ENCODE measurements around the gene MYOC.

MYOC gene

DNA sequence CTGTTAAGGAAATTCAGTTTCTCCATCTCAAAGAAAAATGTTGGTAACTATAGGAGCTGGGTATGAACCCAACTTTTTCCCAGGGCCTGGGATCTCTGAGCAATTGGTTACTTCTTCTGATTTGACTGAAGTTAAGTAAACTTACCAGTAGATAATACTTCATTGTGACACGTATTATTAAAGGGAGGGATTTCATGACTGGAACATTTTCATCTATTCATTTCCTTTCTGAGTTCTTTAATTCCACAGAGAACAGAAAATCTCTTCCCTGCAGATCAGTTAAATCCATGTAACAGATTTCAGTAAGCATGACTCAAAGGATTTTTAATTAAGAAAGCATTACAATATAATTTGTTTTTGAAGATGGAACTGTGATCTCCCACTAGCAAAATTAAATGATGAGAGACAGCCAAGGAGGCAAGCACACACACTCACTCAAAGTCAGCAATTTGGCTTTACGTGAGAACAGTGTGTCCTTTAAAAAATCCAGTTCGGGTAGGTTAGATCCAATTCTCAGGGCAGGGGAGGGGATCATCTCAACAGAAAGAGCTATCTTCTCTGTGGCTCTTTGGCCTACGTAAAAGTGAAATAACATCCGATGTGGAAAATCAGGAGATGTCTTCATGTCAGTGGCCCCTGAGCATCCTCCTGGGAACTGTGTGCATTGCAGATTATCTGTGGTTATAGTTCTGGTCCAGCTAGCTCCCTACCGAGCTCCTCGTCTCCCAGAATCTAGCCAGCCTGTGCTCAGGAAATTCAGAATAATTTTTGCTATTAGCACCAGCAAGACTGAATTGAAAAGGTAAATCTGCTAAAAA lies 10.8 kb upstream of the MYOC start:
- TF ChIP-seq, protein P1, sequence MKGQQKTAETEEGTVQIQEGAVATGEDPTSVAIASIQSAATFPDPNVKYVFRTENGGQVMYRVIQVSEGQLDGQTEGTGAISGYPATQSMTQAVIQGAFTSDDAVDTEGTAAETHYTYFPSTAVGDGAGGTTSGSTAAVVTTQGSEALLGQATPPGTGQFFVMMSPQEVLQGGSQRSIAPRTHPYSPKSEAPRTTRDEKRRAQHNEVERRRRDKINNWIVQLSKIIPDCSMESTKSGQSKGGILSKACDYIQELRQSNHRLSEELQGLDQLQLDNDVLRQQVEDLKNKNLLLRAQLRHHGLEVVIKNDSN (IDR thresholded peaks at IDR 0.05), result no peak
- no peak for TF ChIP-seq TAF1 (IDR thresholded peaks at IDR 0.05; ENCODE audit: low read depth)
- TF ChIP-seq TEAD4 (IDR thresholded peaks at IDR 0.05), result no peak
- TF ChIP-seq CREB1 (IDR thresholded peaks at IDR 0.05; ENCODE audit: low read depth), result no peak
- no peak for TF ChIP-seq MAX (IDR thresholded peaks at IDR 0.05)
- no peak for TF ChIP-seq YY1 (IDR thresholded peaks at IDR 0.05; ENCODE audit: low read depth)
- no peak for TF ChIP-seq ZBTB7A (IDR thresholded peaks at IDR 0.05; ENCODE audit: low read depth)
- TF ChIP-seq CEBPB (IDR thresholded peaks at IDR 0.05), result no peak
- no peak for TF ChIP-seq FOXM1 (IDR thresholded peaks at IDR 0.05; ENCODE audit: borderline replicate concordance, low read depth)
- TF ChIP-seq NFIC (IDR thresholded peaks at IDR 0.05), result no peak
- TF ChIP-seq EGR1 (IDR thresholded peaks at IDR 0.05), result no peak
- TF ChIP-seq RAD21 (IDR thresholded peaks at IDR 0.05; ENCODE audit: low read depth), result no peak
- TF ChIP-seq, protein P2, sequence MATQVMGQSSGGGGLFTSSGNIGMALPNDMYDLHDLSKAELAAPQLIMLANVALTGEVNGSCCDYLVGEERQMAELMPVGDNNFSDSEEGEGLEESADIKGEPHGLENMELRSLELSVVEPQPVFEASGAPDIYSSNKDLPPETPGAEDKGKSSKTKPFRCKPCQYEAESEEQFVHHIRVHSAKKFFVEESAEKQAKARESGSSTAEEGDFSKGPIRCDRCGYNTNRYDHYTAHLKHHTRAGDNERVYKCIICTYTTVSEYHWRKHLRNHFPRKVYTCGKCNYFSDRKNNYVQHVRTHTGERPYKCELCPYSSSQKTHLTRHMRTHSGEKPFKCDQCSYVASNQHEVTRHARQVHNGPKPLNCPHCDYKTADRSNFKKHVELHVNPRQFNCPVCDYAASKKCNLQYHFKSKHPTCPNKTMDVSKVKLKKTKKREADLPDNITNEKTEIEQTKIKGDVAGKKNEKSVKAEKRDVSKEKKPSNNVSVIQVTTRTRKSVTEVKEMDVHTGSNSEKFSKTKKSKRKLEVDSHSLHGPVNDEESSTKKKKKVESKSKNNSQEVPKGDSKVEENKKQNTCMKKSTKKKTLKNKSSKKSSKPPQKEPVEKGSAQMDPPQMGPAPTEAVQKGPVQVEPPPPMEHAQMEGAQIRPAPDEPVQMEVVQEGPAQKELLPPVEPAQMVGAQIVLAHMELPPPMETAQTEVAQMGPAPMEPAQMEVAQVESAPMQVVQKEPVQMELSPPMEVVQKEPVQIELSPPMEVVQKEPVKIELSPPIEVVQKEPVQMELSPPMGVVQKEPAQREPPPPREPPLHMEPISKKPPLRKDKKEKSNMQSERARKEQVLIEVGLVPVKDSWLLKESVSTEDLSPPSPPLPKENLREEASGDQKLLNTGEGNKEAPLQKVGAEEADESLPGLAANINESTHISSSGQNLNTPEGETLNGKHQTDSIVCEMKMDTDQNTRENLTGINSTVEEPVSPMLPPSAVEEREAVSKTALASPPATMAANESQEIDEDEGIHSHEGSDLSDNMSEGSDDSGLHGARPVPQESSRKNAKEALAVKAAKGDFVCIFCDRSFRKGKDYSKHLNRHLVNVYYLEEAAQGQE (IDR thresholded peaks at IDR 0.05; ENCODE audit: low read depth), result no peak
- no peak for TF ChIP-seq TCF12 (IDR thresholded peaks at IDR 0.05; ENCODE audit: low read depth)
- no peak for TF ChIP-seq EP300 (IDR thresholded peaks at IDR 0.05; ENCODE audit: borderline replicate concordance)

DNA sequence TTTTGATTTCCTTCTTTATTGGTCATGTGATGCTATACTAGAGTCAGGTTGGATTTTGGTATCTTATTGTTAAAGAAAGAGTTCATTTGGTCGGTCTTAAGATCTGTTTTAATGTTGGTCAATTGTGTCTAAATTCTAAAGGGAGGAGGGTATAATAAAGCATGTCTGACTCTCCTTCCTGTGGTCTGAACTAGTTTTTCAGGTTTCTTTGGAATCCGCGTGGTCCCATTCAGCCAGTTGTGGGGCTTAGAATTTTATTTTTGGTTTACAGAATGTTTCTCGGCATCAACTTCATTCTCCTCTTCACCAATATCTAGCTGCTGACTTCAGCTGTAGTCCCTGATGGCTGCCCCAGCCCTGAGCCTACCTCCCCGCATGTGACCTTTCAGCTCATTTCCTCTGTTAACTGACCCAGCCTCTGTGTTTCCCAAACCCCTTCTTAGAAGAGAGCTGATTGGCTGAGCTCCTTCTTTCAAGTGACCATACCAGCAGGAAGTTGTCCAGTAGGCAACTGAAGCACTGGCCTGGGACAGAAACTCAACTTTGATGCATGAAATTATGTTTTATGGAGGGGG lies 8.7 kb upstream of the MYOC start:
- TF ChIP-seq MAX (IDR thresholded peaks at IDR 0.05) (no peak), TAF1 (IDR thresholded peaks at IDR 0.05; ENCODE audit: low read depth) (no peak), RAD21 (IDR thresholded peaks at IDR 0.05; ENCODE audit: low read depth) (no peak), CREB1 (IDR thresholded peaks at IDR 0.05; ENCODE audit: low read depth) (no peak), TEAD4 (IDR thresholded peaks at IDR 0.05) (0 out of 2 replicates have a peak, but pooled peaks have one; percentile 16), YY1 (IDR thresholded peaks at IDR 0.05; ENCODE audit: low read depth) (no peak)

DNA sequence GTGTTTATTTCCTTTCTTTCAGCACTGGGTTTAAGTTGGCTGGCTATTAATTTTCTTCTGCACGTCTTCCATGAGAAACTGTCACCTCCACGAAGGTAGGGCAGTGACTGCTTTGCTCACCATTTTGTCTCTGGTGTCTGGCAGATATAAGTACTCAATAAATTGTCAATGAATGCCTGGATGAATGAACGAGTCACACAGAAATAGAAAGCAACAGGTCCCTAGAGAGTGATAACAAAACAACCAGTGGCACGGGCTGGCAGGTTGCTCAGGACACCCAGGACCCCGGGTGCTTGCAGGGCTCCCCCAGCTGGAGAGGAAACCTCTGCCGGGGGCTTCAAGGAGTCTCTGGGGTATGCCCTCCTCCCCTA lies 3.2 kb upstream of the MYOC start:
- no peak for TF ChIP-seq CEBPB (IDR thresholded peaks at IDR 0.05)
- TF ChIP-seq EP300 (IDR thresholded peaks at IDR 0.05; ENCODE audit: borderline replicate concordance), result no peak
- no peak for TF ChIP-seq MAX (IDR thresholded peaks at IDR 0.05)
- no peak for TF ChIP-seq ZBTB7A (IDR thresholded peaks at IDR 0.05; ENCODE audit: low read depth)
- TF ChIP-seq NFIC (IDR thresholded peaks at IDR 0.05), result no peak
- no peak for TF ChIP-seq EGR1 (IDR thresholded peaks at IDR 0.05)
- TF ChIP-seq TCF12 (IDR thresholded peaks at IDR 0.05; ENCODE audit: low read depth), result no peak
- no peak for TF ChIP-seq TAF1 (IDR thresholded peaks at IDR 0.05; ENCODE audit: low read depth)

- TF ChIP-seq, protein P2 (IDR thresholded peaks at IDR 0.05; ENCODE audit: low read depth), result no peak
- TF ChIP-seq FOXM1 (IDR thresholded peaks at IDR 0.05; ENCODE audit: borderline replicate concordance, low read depth) (no peak), RAD21 (IDR thresholded peaks at IDR 0.05; ENCODE audit: low read depth) (peak; percentile 64)
Observed at GRCh38 chr1:171654942-171655745, 2.7 kb upstream of the MYOC start.

- TF ChIP-seq NFIC (IDR thresholded peaks at IDR 0.05), result no peak
- no peak for TF ChIP-seq FOXM1 (IDR thresholded peaks at IDR 0.05; ENCODE audit: borderline replicate concordance, low read depth)
- TF ChIP-seq, protein P1 (IDR thresholded peaks at IDR 0.05), result no peak
- no peak for TF ChIP-seq YY1 (IDR thresholded peaks at IDR 0.05; ENCODE audit: low read depth)
- no peak for TF ChIP-seq ZBTB7A (IDR thresholded peaks at IDR 0.05; ENCODE audit: low read depth)
Observed at GRCh38 chr1:171654201-171654941, 1.9 kb upstream of the MYOC start.
